Measurements from ENCODE around the gene CNTN5. TPM values are rescaled to one million over a fixed set of nuclear protein-coding genes. Genes with fewer than 3 reads are reported as not detected.

The CNTN5 gene
- total RNA-seq, 2 donors from 2014 or later = 0.78 TPM; not detected in 1

DNA sequence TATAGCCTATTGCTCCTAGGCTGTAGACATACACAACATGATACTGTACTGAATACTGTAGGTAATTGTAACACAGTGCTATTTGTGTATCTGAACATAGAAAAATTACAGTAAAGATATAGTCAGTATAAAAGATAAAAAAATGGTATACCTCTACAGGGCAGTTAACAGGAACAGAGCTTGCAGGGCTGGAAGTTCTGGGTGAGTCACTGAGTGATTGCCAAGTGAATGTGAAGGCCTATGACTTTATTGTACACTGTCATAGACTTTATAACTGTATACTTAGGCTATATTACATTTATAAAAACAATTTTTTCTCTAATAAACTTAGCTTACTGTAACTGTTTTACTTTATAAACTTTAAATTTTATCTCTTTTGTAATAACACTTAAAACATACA lies 1334.0 kb downstream of the CNTN5 start:
- Histone ChIP-seq H3K27me3 (no peaks in the 10 kb centered on the region), H3K4me3 (no peak overlapping the region), H3K4me1 (no peaks in the 10 kb centered on the region), H3K9me3 (no peaks in the 10 kb centered on the region), H3K27ac (no peak overlapping the region), H3K36me3 (replicated peaks in 1 of 2; ENCODE audit: insufficient read depth in 1 of 2, low read depth in 2 of 2) (no peaks in the 10 kb centered on the region)
- ATAC-seq (no peak), DNase-seq (no peak)
- intact Hi-C loops (cut with DNase I) = no loop called here
- TF ChIP-seq, protein P1, sequence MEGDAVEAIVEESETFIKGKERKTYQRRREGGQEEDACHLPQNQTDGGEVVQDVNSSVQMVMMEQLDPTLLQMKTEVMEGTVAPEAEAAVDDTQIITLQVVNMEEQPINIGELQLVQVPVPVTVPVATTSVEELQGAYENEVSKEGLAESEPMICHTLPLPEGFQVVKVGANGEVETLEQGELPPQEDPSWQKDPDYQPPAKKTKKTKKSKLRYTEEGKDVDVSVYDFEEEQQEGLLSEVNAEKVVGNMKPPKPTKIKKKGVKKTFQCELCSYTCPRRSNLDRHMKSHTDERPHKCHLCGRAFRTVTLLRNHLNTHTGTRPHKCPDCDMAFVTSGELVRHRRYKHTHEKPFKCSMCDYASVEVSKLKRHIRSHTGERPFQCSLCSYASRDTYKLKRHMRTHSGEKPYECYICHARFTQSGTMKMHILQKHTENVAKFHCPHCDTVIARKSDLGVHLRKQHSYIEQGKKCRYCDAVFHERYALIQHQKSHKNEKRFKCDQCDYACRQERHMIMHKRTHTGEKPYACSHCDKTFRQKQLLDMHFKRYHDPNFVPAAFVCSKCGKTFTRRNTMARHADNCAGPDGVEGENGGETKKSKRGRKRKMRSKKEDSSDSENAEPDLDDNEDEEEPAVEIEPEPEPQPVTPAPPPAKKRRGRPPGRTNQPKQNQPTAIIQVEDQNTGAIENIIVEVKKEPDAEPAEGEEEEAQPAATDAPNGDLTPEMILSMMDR (IDR thresholded peaks at IDR 0.05) = no peak
- TF ChIP-seq POLR2A (IDR thresholded peaks at IDR 0.05) = no peak

DNA sequence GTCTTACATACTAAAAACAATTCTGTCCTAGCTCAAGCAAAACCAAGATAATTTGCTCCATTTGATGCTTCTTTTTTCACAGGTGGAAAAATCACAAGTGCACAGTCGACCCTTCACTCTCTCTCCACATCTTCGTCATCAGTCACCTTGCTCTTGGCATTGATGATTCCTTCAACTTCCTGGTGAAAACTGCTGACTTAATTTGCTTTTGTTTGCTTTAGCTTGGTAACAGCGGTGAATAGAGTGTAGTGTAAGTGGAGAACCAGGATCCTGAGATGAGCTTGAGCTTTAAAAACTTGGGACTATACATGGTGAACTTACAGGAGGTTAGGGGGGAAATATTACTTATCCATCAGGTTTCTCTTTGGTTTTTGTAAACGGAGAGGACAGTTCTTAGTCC lies 1335.3 kb downstream of the CNTN5 start:
- no peaks in the 10 kb centered on the region for H3K9me3 ChIP-seq
- H3K27ac ChIP-seq = no peak overlapping the region
- H3K4me3 ChIP-seq = no peak overlapping the region
- ATAC-seq (no peak), DNase-seq (no peak)
- 21 to 28% methylated on average over 4 of the region's 4 CpGs for WGBS, 2 donors
- H3K36me3 ChIP-seq (replicated peaks in 1 of 2; ENCODE audit: insufficient read depth in 1 of 2, low read depth in 2 of 2) = no peaks in the 10 kb centered on the region
- TF ChIP-seq POLR2A (IDR thresholded peaks at IDR 0.05) = no peak
- TF ChIP-seq, protein P1 (IDR thresholded peaks at IDR 0.05) = no peak
- H3K4me1 ChIP-seq = no peaks in the 10 kb centered on the region
- H3K27me3 ChIP-seq = no peaks in the 10 kb centered on the region
- intact Hi-C loops (cut with DNase I) = no loop called here

DNA sequence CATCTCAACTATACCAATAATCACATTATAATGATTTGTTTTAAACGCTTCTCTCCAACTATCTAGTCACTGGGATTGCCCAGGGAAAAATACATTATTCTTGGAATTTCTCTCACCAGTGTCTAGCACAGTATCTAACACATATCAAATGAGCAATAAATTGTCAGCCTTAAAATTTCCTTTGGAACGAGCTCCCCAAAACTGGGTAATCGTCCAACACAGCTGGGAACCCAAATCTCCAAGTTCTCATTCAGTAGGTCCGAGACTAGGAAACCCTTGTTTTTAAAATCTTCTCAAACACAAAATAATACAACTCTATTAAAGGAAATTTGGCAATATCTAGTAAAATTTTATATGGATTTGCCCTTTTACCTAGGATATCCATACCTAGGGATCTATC lies 1338.5 kb downstream of the CNTN5 start:
- Histone ChIP-seq H3K9me3 (no peaks in the 10 kb centered on the region), H3K4me3 (no peak overlapping the region), H3K36me3 (replicated peaks in 1 of 2; ENCODE audit: insufficient read depth in 1 of 2, low read depth in 2 of 2) (no peaks in the 10 kb centered on the region), H3K27me3 (no peaks in the 10 kb centered on the region), H3K27ac (no peak overlapping the region), H3K4me1 (no peaks in the 10 kb centered on the region)
- WGBS, 2 donors = 64 to 71% methylated on average over 4 of the region's 4 CpGs
- TF ChIP-seq, protein P1 (IDR thresholded peaks at IDR 0.05) = no peak
- TF ChIP-seq POLR2A (IDR thresholded peaks at IDR 0.05) = no peak
- ATAC-seq (no peak), DNase-seq (no peak)
- intact Hi-C loops (cut with DNase I) = no loop called here

DNA sequence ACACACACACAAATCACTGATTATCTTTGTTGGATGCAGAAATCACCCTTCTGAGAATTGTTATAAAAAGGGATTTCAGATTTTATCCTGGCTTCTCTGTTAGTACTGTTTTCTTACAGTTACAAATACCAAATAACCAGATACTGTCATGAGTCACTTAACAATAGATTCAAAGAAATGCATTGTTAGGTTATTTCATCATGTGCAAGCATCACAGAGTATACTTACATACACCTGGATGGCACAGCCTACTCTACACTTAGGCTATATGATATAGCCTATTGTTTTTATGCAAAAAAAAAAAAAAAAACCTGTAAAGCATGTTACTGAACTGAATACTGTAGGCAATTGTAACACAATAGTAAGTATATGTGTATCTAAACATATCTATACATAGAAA lies 1347.1 kb downstream of the CNTN5 start:
- Histone ChIP-seq H3K9me3 (no peaks in the 10 kb centered on the region), H3K4me1 (no peaks in the 10 kb centered on the region), H3K27ac (no peak overlapping the region), H3K36me3 (replicated peaks in 1 of 2; ENCODE audit: insufficient read depth in 1 of 2, low read depth in 2 of 2) (no peaks in the 10 kb centered on the region), H3K27me3 (no peaks in the 10 kb centered on the region), H3K4me3 (no peak overlapping the region)
- no peak for TF ChIP-seq POLR2A (IDR thresholded peaks at IDR 0.05)
- TF ChIP-seq, protein P1 (IDR thresholded peaks at IDR 0.05) = no peak
- ATAC-seq = no peak
- intact Hi-C loops (cut with DNase I) = no loop called here
- DNase-seq = no peak

DNA sequence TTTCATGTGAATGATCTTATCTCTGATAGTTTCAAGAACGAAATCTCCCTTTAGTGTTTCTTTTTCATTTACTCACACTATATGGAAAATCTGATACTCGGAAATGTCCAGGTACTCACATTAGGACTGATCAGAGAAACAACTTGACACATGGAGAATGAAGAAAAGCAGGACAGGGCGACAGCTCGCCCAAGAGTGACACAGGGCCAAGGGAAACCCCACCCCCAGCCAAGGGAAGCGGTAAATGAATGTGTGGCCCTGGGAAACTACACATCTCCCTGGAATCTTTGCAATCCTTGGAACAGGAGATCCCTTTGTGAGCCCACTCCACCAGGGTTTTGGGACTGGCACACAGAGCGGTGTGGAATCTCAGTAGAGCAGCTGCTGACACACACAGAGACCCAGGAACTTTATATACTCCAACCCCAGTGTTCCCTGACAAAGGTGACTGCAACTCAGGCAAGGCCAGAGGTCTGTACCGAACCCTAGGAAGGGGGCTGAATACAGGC lies 1362.7 kb downstream of the CNTN5 start:
- no peak for DNase-seq
- no peak for ATAC-seq
- H3K4me1 ChIP-seq = no peaks in the 10 kb centered on the region
- no peaks in the 10 kb centered on the region for H3K27me3 ChIP-seq
- H3K4me3 ChIP-seq = no peak overlapping the region
- intact Hi-C loops (cut with DNase I) = no loop called here
- WGBS, 2 donors = 74 to 78% methylated on average over 7 of the region's 7 CpGs
- H3K36me3 ChIP-seq (replicated peaks in 1 of 2; ENCODE audit: insufficient read depth in 1 of 2, low read depth in 2 of 2) = no peaks in the 10 kb centered on the region
- no peaks in the 10 kb centered on the region for H3K9me3 ChIP-seq
- H3K27ac ChIP-seq = no peak overlapping the region
- TF ChIP-seq POLR2A (IDR thresholded peaks at IDR 0.05) = no peak
- TF ChIP-seq, protein P1 (IDR thresholded peaks at IDR 0.05) = no peak
